ENCODE measurements around the gene GUCY1A1. TPM values are rescaled to one million over a fixed set of nuclear protein-coding genes. Genes with fewer than 3 reads are reported as not detected.

GUCY1A1 gene
- total RNA-seq, 2 donors from 2014 or later: 7.6 to 20.0 TPM

DNA sequence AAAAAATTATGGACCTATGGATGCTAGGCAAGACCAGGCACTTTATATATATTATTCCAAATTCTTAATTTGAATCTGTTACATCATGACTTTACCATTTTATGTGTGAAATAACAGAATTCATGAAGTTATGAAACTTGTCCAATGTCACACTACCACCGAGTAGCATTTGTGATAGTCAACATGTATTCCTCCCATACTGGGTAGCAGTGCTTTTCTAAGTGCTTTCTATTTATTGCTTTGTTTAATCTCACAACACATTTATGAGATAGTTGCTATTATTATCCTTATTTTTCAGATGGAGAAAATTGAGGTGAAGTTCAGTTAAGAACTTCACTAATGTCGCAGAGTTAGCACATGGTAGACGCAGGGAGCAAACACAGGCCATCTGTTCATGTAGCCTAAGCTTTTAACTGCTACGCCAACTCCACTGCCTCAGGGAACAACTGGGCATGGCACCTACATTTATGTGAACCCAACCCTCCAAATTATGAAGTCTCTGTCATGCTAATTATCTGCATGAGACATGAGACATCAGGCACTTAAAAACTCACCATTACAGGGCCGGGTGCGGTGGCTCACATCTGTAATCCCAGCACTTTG lies 20.8 kb downstream of the GUCY1A1 start:
- WGBS, 2 donors: 93 to 95% methylated on average over 6 of the region's 6 CpGs
- H3K36me3 ChIP-seq (replicated peaks in 1 of 2; ENCODE audit: insufficient read depth in 1 of 2, low read depth in 2 of 2): no peaks in the 10 kb centered on the region
- H3K4me1 ChIP-seq: peaks cover under 1% of the 10 kb centered on the region
- H3K27ac ChIP-seq: no peak overlapping the region
- no peaks in the 10 kb centered on the region for H3K27me3 ChIP-seq
- TF ChIP-seq, protein P1, sequence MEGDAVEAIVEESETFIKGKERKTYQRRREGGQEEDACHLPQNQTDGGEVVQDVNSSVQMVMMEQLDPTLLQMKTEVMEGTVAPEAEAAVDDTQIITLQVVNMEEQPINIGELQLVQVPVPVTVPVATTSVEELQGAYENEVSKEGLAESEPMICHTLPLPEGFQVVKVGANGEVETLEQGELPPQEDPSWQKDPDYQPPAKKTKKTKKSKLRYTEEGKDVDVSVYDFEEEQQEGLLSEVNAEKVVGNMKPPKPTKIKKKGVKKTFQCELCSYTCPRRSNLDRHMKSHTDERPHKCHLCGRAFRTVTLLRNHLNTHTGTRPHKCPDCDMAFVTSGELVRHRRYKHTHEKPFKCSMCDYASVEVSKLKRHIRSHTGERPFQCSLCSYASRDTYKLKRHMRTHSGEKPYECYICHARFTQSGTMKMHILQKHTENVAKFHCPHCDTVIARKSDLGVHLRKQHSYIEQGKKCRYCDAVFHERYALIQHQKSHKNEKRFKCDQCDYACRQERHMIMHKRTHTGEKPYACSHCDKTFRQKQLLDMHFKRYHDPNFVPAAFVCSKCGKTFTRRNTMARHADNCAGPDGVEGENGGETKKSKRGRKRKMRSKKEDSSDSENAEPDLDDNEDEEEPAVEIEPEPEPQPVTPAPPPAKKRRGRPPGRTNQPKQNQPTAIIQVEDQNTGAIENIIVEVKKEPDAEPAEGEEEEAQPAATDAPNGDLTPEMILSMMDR (IDR thresholded peaks at IDR 0.05): no peak
- no peak for TF ChIP-seq POLR2A (IDR thresholded peaks at IDR 0.05)
- peak in 1 of 4 donors; percentile 19 for DNase-seq
- intact Hi-C loops (cut with DNase I): no loop called here
- H3K9me3 ChIP-seq: no peaks in the 10 kb centered on the region
- ATAC-seq: no peak
- no peak overlapping the region for H3K4me3 ChIP-seq

DNA sequence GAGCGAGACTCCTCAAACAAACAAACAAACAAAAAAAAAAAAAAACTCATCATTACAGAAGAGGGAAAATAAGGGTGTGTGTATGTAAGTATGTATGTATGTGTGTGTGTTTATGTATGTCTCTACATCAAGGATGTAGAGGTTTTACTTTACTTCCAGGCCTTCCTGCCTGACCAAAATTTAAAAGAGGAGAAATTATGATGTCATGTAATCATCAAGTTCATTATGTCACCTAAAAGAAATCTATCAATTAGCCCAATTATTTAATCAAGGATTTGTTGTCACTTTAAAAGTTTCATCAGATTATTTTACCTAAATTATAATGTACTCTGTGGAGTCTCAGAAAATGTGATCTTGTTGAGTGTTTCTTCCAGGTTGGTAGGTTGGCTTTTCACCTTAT lies 21.6 kb downstream of the GUCY1A1 start:
- H3K27ac ChIP-seq: no peak overlapping the region

DNA sequence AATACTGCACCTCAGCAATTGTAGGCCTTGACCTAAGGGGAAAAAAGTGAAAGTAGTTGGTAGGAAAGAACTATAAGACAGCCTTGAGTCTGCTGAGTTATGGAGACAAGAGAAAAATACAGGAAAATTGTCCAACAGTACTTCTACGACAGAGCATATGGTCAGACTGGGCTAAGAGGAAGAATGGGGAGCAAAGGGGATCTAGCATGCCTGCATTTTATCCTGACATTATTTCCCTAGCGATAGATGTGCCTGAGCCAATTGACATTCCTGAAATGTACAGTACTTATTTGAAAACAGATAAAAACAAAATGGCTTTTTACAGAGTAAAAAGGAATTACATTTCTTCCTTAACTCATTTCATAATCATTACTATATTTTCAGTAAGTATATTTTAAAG lies 22.2 kb downstream of the GUCY1A1 start:
- Histone ChIP-seq H3K36me3 (replicated peaks in 1 of 2; ENCODE audit: insufficient read depth in 1 of 2, low read depth in 2 of 2) (no peaks in the 10 kb centered on the region), H3K4me1 (peaks cover 13% of the 10 kb centered on the region), H3K9me3 (no peaks in the 10 kb centered on the region), H3K27ac (peak overlapping the region in 1 of 4 donors; percentile 24), H3K4me3 (no peak overlapping the region), H3K27me3 (no peaks in the 10 kb centered on the region)
- no peak for ATAC-seq
- intact Hi-C loops (cut with DNase I): no loop called here
- DNase-seq: no peak
- no peak for TF ChIP-seq POLR2A (IDR thresholded peaks at IDR 0.05)
- TF ChIP-seq, protein P1 (IDR thresholded peaks at IDR 0.05): no peak
- 63 to 65% methylated on average over 2 of the region's 2 CpGs for WGBS, 2 donors

More for the DNA sequence above, 21.6 kb downstream of the GUCY1A1 start:
- Histone ChIP-seq H3K4me3 (no peak overlapping the region), H3K4me1 (peaks cover 8% of the 10 kb centered on the region), H3K9me3 (no peaks in the 10 kb centered on the region), H3K27me3 (no peaks in the 10 kb centered on the region), H3K36me3 (replicated peaks in 1 of 2; ENCODE audit: insufficient read depth in 1 of 2, low read depth in 2 of 2) (no peaks in the 10 kb centered on the region)
- ATAC-seq: no peak
- intact Hi-C loops (cut with DNase I): no loop called here
- no peak for DNase-seq
- whole genome bisulfite sequencing, 2 donors: 94 to 100% methylated on average over 1 of the region's 1 CpG
- TF ChIP-seq, protein P1 (IDR thresholded peaks at IDR 0.05): no peak
- no peak for TF ChIP-seq POLR2A (IDR thresholded peaks at IDR 0.05)

DNA sequence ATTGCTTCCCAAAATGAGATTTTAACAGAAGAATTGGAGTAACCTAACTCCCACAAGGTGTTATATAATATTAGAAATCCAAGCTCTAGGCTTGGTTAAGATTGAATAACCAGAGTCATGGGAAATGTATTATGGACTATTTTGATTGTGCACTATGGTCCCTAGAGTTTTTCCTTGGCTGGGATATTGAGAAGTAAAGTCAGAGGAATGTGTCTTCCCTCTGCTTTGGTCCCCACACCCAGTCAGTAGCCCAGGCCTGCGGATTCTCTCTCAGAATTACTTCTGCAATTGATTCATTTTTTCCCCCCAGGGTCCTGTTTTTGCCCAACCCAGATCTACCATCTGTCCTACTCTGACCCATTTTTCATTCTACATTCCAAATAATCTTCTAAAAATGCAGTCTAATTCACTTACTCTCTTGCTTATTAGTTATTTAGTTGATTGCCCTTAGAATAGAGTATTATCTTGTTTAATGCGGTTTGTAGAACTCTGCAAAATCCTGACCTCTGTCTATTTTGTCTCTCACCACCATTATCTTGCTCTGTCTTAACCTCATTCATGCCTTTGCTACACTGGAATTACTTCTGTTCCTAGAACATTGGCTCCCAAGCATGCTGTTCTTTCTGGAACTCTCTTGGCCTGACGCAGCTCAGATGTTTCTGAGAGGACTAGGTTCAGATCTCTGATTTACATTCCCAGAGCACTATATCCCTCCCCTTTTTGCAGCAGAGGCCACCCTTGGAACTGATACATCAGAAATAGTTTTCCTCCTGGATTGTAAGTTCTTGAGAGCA lies 23.6 kb downstream of the GUCY1A1 start:
- no peaks in the 10 kb centered on the region for H3K27me3 ChIP-seq
- peaks cover 13% of the 10 kb centered on the region for H3K4me1 ChIP-seq
- WGBS, 2 donors: 90 to 91% methylated on average over 3 of the region's 3 CpGs
- no peak for TF ChIP-seq POLR2A (IDR thresholded peaks at IDR 0.05)
- TF ChIP-seq, protein P1 (IDR thresholded peaks at IDR 0.05): no peak
- ATAC-seq: no peak
- no peak overlapping the region for H3K4me3 ChIP-seq
- H3K27ac ChIP-seq: peak overlapping the region in 1 of 4 donors; percentile 72
- H3K36me3 ChIP-seq (replicated peaks in 1 of 2; ENCODE audit: insufficient read depth in 1 of 2, low read depth in 2 of 2): no peaks in the 10 kb centered on the region
- H3K9me3 ChIP-seq: no peaks in the 10 kb centered on the region
- no peak for DNase-seq
- intact Hi-C loops (cut with DNase I): no loop called here
